HG02973 (cell line): ENCODE results near the gene ERMAP.
A peak's percentile ranks its signal among the peaks of the same experiment; 100 is the strongest.

Experiments used
- ATAC-seq: cut with Tn5 transposase; IDR thresholded peaks from one replicate; pipeline ENCODE4 v1.9.1; 2021; ENCODE audit warnings: moderate library complexity; ENCODE audit not compliant: unreplicated experiment

ERMAP gene

GRCh38 chr1:42816585-42817439 lies at the start of gene ERMAP, which contains the start of gene SVBP:
Gene ERMAP (plus strand): TSS chr1:42817122. CDS start chr1:42830449, 13,327 bp downstream.
Gene SVBP (minus strand): TSS chr1:42817397. CDS start chr1:42816544, 853 bp downstream.
- ATAC-seq, result peak; percentile 75

- ATAC-seq, result peak; percentile 22
Observed at GRCh38 chr1:42767510-42768000, 49.4 kb upstream of the ERMAP start.

- no peak for ATAC-seq
Observed at GRCh38 chr1:42768172-42768571, 48.8 kb upstream of the ERMAP start.

GRCh38 chr1:42769811-42770210 lies 47.1 kb upstream of the ERMAP start:
- ATAC-seq, result no peak

GRCh38 chr1:42773420-42773819 lies 43.5 kb upstream of the ERMAP start:
- ATAC-seq, result no peak

- no peak for ATAC-seq
Observed at GRCh38 chr1:42774928-42775526, 41.9 kb upstream of the ERMAP start.

- ATAC-seq, result no peak
Observed at GRCh38 chr1:42776502-42776901, 40.4 kb upstream of the ERMAP start.

GRCh38 chr1:42777852-42778251 lies 39.1 kb upstream of the ERMAP start:
- ATAC-seq, result no peak

GRCh38 chr1:42779725-42780124 lies 37.2 kb upstream of the ERMAP start:
- no peak for ATAC-seq

- no peak for ATAC-seq
Observed at GRCh38 chr1:42780176-42780575, 36.7 kb upstream of the ERMAP start.

- no peak for ATAC-seq
Observed at GRCh38 chr1:42783092-42783491, 33.8 kb upstream of the ERMAP start.

- no peak for ATAC-seq
Observed at GRCh38 chr1:42784547-42784945, 32.4 kb upstream of the ERMAP start.

GRCh38 chr1:42784946-42785693 lies 31.8 kb upstream of the ERMAP start, which contains the start of gene TMEM269:
Gene TMEM269 (plus strand): TSS chr1:42784991. CDS start chr1:42789894, 4,903 bp downstream.
- no peak for ATAC-seq

- ATAC-seq, result no peak
Observed at GRCh38 chr1:42786097-42786496, 30.8 kb upstream of the ERMAP start.

GRCh38 chr1:42788021-42788420 lies 28.9 kb upstream of the ERMAP start:
- ATAC-seq, result no peak

GRCh38 chr1:42793824-42794223 lies 23.1 kb upstream of the ERMAP start:
- ATAC-seq, result no peak

GRCh38 chr1:42797414-42797813 lies 19.5 kb upstream of the ERMAP start:
- ATAC-seq, result no peak

GRCh38 chr1:42797979-42798378 lies 18.9 kb upstream of the ERMAP start:
- ATAC-seq, result no peak

GRCh38 chr1:42801832-42802473 lies 15.0 kb upstream of the ERMAP start:
- no peak for ATAC-seq

GRCh38 chr1:42806171-42806570 lies 10.8 kb upstream of the ERMAP start:
- ATAC-seq, result no peak

GRCh38 chr1:42806593-42806992 lies 10.3 kb upstream of the ERMAP start:
- ATAC-seq, result no peak
